Osteoblast (primary cell): Measurements from ENCODE around the gene IRF2BPL. TPM values are rescaled to one million over a fixed set of nuclear protein-coding genes. Genes with fewer than 3 reads are reported as not detected.
A peak's percentile ranks its signal among the peaks of the same experiment; 100 is the strongest.
"Not testable (repeated sequence)": the region's sequence is repeated elsewhere in the genome, so short reads cannot be mapped to it uniquely, and the experiment has no call there.

Experiments
- DNase-seq: peaks from one replicate; pipeline ENCODE4 v3.0.0; 2011; ENCODE audit warnings: low spot score, mixed read lengths; ENCODE audit not compliant: insufficient read length; ENCODE audit errors: missing footprints
- H2AFZ ChIP-seq: 2 replicates; pipeline ENCODE4 v1.6.0; 2011; ENCODE audit warnings: mild to moderate bottlenecking, low read length
- H3K27ac ChIP-seq: 2 replicates; pipeline ENCODE4 v1.5.1; 2011; ENCODE audit warnings: mild to moderate bottlenecking, low read depth, low read length, moderate library complexity
- H3K27me3 ChIP-seq: 2 replicates; pipeline ENCODE4 v1.6.0; 2012; ENCODE audit warnings: mild to moderate bottlenecking, control low read depth, inconsistent platforms, low read length, moderate library complexity; ENCODE audit not compliant: insufficient read depth
- H3K36me3 ChIP-seq: 2 replicates; pipeline ENCODE4 v1.5.1; 2011; ENCODE audit warnings: mild to moderate bottlenecking, low read length, control low read depth, moderate library complexity; ENCODE audit not compliant: insufficient read depth
- H3K4me1 ChIP-seq: 2 replicates; pipeline ENCODE4 v1.5.1; 2011; ENCODE audit warnings: mild to moderate bottlenecking, low read length, control low read depth, moderate library complexity; ENCODE audit not compliant: insufficient read depth
- H3K4me2 ChIP-seq: 2 replicates; pipeline ENCODE4 v1.6.0; 2011; ENCODE audit warnings: mild to moderate bottlenecking, low read length; ENCODE audit not compliant: insufficient read depth
- H3K4me3 ChIP-seq: fragments of 200-600 bp; sonication (generic); 3 replicates; pipeline ENCODE4 v1.5.1; 2012; ENCODE audit warnings: mild to moderate bottlenecking, low read length, inconsistent platforms; ENCODE audit not compliant: insufficient read depth
- H3K79me2 ChIP-seq: 2 replicates; pipeline ENCODE4 v1.6.0; 2012; ENCODE audit warnings: mild to moderate bottlenecking, low read length, control low read depth, inconsistent platforms; ENCODE audit not compliant: insufficient read depth
- H3K9me3 ChIP-seq: 2 replicates; pipeline ENCODE4 v1.5.1; 2011; ENCODE audit warnings: low read depth, low read length, control low read depth
- H4K20me1 ChIP-seq: 2 replicates; pipeline ENCODE4 v1.6.0; 2012; ENCODE audit warnings: mild to moderate bottlenecking, low read length, control low read depth; ENCODE audit not compliant: insufficient read depth
- total RNA-seq: library from RNA; depleted of rRNA; stranded (reverse); fragments of >200 nt; gene quantifications from 2 replicates; pipeline ENCODE4 v1.2.3, GENCODE V29; 2012
- TF ChIP-seq, protein P1 (sequence below): IDR thresholded peaks from 2 replicates; pipeline ENCODE4 v1.5.1; 2011; ENCODE audit warnings: mild to moderate bottlenecking, low read depth, low read length, moderate library complexity; ENCODE audit errors: extremely low read depth

IRF2BPL gene
- total RNA-seq, 1 donor, result 26.4 TPM

- peak overlapping the region; percentile 9 for H3K27ac ChIP-seq
Observed at GRCh38 chr14:77023001-77023996, 5.2 kb downstream of the IRF2BPL start.

GRCh38 chr14:77022236-77022852, 6.2 kb downstream of the IRF2BPL start:
- Histone ChIP-seq H4K20me1 (peaks cover 27% of the 10 kb centered on the region), H3K4me3 (no peak overlapping the region), H3K4me2 (no peak overlapping the region), H3K4me1 (peaks cover 29% of the 10 kb centered on the region), H3K9me3 (no peaks in the 10 kb centered on the region), H3K79me2 (peaks cover 40% of the 10 kb centered on the region), H3K27me3 (no peaks in the 10 kb centered on the region), H3K27ac (no peak overlapping the region), H3K36me3 (peaks cover 12% of the 10 kb centered on the region), H2AFZ (no peak overlapping the region)
- DNase-seq, result peak; percentile 78
- TF ChIP-seq, protein P1, sequence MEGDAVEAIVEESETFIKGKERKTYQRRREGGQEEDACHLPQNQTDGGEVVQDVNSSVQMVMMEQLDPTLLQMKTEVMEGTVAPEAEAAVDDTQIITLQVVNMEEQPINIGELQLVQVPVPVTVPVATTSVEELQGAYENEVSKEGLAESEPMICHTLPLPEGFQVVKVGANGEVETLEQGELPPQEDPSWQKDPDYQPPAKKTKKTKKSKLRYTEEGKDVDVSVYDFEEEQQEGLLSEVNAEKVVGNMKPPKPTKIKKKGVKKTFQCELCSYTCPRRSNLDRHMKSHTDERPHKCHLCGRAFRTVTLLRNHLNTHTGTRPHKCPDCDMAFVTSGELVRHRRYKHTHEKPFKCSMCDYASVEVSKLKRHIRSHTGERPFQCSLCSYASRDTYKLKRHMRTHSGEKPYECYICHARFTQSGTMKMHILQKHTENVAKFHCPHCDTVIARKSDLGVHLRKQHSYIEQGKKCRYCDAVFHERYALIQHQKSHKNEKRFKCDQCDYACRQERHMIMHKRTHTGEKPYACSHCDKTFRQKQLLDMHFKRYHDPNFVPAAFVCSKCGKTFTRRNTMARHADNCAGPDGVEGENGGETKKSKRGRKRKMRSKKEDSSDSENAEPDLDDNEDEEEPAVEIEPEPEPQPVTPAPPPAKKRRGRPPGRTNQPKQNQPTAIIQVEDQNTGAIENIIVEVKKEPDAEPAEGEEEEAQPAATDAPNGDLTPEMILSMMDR, result no peak

More at GRCh38 chr14:77023001-77023996, 5.2 kb downstream of the IRF2BPL start:
- Histone ChIP-seq H3K27me3 (no peaks in the 10 kb centered on the region), H3K4me1 (peaks cover 29% of the 10 kb centered on the region), H3K4me3 (peak overlapping the region; percentile 4), H3K4me2 (peak overlapping the region; percentile 83), H2AFZ (no peak overlapping the region), H3K79me2 (peaks cover 40% of the 10 kb centered on the region), H3K36me3 (peaks cover 12% of the 10 kb centered on the region), H4K20me1 (peaks cover 27% of the 10 kb centered on the region), H3K9me3 (no peaks in the 10 kb centered on the region)
- TF ChIP-seq, protein P1, result peak; percentile 16
- DNase-seq, result peak; percentile 92

- not testable (repeated sequence) for H2AFZ ChIP-seq, H3K27me3 ChIP-seq, H3K27ac ChIP-seq, DNase-seq, H3K4me3 ChIP-seq, H3K9me3 ChIP-seq, H3K4me2 ChIP-seq
- H3K79me2 ChIP-seq, result peaks cover 34% of the 10 kb centered on the region
- H3K36me3 ChIP-seq, result peaks cover 12% of the 10 kb centered on the region
- H3K4me1 ChIP-seq, result peaks cover 27% of the 10 kb centered on the region
- peaks cover 25% of the 10 kb centered on the region for H4K20me1 ChIP-seq
Observed at GRCh38 chr14:77021424-77021823, 7.1 kb downstream of the IRF2BPL start.

DNA sequence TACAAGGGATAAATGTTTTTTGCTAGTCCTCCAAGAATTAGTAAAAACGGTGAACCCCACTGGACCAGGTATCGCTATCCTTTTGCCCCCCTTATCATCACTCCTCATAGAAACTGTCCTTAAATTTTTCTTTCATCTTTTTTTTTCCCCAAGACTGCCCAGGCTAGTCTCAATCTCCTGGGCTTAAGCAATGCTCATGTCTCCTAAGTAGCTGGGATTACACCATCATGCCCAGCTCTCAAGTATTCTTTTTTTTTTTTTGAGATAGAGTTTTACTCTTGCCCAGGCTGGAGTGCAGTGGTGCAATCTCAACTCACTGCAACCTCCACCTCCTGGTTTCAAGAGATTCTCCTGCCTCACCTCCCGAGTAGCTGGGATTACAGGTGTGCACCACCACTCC, 9.7 kb downstream of the IRF2BPL start:
- peaks cover 5% of the 10 kb centered on the region for H4K20me1 ChIP-seq
- H3K27me3 ChIP-seq, result no peaks in the 10 kb centered on the region
- DNase-seq, result no peak
- TF ChIP-seq, protein P1, result no peak
- H3K27ac ChIP-seq, result no peak overlapping the region
- H2AFZ ChIP-seq, result no peak overlapping the region
- H3K9me3 ChIP-seq, result no peaks in the 10 kb centered on the region
- no peaks in the 10 kb centered on the region for H3K36me3 ChIP-seq
- H3K4me2 ChIP-seq, result no peak overlapping the region
- no peak overlapping the region for H3K4me3 ChIP-seq
- peaks cover 9% of the 10 kb centered on the region for H3K4me1 ChIP-seq
- peaks cover 8% of the 10 kb centered on the region for H3K79me2 ChIP-seq
